SW 1271 (cell line): ENCODE measurements around the gene NRG2.

ENCODE experiments used
- DNase-seq, 2 experiments: peaks; one replicate each; lab custom pipeline; 2025; lab: John Stamatoyannopoulos, UW

The NRG2 gene

GRCh38 chr5:140010798-140011197 lies 32.3 kb downstream of the NRG2 start:
- DNase-seq = no peak

- no peak for DNase-seq
Measured at GRCh38 chr5:140007311-140007710, 35.8 kb downstream of the NRG2 start.

- DNase-seq = no peak
Measured at GRCh38 chr5:140005145-140005591, 37.9 kb downstream of the NRG2 start.

DNA sequence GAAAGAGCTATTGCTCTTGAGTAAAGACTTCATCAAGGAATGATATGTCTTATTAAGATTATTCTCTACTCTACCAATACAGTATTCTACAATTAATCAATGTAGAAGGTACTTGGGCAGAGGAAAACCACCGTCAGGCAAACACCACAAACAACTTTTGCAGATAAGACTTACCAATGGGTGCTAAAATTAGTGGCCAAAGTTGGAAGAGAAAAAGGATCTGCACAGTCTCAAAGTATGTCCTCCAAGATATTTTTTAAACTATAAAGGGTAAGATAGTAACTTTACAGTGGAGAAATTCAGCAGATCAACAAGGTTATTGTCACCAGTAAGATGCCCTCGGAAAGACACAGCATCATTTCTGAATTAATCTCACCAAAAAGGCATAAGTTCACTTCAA lies 38.9 kb downstream of the NRG2 start:
- DNase-seq = no peak

GRCh38 chr5:140003519-140003918 lies 39.6 kb downstream of the NRG2 start:
- DNase-seq = no peak

DNA sequence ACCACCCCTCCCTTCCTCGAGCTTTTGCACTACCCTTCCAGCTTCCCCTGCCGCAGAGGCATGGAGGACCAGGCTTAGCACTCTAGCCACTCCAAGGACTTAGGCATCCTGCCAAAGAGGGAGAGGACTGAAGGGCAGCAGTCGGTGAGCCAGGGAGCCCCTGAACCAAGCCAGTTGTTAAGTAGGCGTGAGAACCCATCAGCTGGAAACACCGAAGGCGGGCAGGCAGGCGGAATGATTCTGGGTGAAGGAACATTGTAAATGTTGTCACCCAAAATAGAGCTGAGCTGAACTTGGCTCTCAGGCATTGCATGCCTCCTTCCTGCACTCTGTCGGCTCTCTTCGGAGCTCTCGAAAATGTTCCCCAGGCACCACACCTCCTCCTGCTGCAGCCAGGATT lies 42.8 kb downstream of the NRG2 start:
- no peak for DNase-seq

GRCh38 chr5:139998837-139999236 lies 44.3 kb downstream of the NRG2 start:
- DNase-seq = no peak

DNA sequence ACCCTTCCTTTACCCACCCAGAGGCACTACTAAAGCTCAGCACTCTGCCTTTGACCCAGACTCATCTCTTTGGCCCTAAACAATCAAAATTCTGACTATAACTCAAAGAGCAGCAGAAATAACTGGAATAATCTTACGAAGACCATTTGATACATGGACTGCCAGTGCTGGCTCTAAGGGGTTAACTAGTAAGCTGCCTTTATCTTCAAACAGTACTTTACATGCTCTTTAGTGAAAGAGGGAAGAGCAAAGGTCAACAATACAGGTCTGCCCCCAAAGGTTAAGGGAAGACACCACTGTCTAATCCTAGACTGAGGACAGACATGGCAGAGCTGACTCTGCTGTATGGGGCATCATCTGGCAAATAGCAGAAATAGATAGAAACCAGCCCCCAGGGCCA lies 45.8 kb downstream of the NRG2 start:
- no peak for DNase-seq

GRCh38 chr5:139995929-139996328 lies 47.2 kb downstream of the NRG2 start:
- no peak for DNase-seq

GRCh38 chr5:139994234-139994633 lies 48.9 kb downstream of the NRG2 start:
- no peak for DNase-seq

GRCh38 chr5:139985733-139986132 lies 57.4 kb downstream of the NRG2 start:
- peak; percentile 97 to 98 for DNase-seq

GRCh38 chr5:139985290-139985689 lies 57.8 kb downstream of the NRG2 start:
- DNase-seq = peak in 1 of 2 experiments; percentile 83

DNA sequence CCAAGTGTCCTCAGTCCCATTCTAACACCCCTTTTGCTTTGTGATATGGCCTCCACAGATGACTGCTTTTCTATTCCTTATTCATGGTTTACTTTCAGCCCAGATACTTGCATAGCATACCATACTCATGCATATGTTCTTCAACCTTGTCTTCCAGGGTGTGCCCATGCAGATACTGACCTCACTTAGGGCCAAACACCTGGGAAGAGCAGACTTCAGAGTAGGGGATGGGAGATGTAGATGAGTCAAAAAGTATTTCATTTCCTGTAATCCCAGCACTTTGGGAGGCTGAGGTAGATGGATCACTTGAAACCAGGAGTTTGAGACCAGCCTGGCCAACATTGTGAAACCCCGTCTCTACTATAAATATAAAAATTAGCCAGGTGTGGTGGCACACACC lies 58.3 kb downstream of the NRG2 start:
- no peak for DNase-seq

DNA sequence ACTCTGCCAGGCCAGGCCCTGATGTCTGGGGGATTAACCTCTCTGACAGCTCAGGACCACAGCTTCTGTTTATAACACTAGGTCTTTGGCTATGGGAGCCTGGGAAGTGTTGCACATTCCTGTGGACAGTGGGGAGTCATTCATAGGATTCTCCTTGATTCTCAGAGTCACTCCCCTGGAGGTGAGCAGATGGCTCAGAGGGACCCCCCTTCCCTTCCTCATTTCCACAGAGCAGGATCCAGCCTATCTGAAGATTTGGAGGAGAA lies 60.2 kb downstream of the NRG2 start:
- no peak for DNase-seq

GRCh38 chr5:139982157-139982974 lies 60.7 kb downstream of the NRG2 start:
- no peak for DNase-seq

GRCh38 chr5:139980765-139981164 lies 62.3 kb downstream of the NRG2 start:
- no peak for DNase-seq

- DNase-seq = no peak
Measured at GRCh38 chr5:139979943-139980342, 63.2 kb downstream of the NRG2 start.

GRCh38 chr5:139979518-139979917 lies 63.6 kb downstream of the NRG2 start:
- DNase-seq = no peak

DNA sequence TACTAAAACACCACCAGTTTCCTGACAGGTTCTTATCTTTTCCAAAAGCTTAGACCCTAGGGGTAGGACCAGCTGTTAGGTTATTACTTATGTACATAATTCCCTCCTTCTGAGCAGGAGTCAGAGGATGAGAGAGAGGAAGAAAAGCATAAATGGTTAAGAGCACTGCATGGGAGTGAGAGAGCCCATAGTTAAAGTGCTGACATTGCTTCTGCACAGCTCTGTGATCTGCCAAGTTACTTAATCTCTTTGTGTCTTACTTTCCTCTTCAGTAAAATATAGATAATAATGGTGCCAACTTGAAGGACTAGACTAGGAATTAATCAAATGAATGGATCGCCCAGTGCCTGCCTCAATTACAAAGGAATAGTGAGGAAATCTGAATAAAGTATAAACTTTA lies 66.4 kb downstream of the NRG2 start:
- DNase-seq = no peak

DNA sequence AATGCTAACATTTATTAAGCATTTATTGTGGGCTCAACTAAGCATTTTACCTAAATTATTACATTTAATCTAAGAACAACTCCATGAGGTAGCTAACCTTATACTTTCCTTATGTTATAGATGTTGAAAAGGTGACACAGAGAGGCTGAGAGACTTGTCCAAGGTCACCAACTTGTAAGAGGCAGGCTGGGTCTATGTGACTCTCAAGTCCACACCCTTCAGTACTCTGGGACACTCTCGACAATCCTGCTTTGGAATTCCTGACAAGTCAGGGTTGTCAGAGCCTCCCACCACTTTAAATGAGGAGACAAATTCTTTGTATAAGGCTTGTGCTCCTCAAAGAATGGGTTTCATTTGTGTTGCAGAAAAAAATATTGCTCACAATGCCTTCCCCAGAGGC lies 67.2 kb downstream of the NRG2 start:
- no peak for DNase-seq

- DNase-seq = no peak
Measured at GRCh38 chr5:139975306-139975705, 67.8 kb downstream of the NRG2 start.

DNA sequence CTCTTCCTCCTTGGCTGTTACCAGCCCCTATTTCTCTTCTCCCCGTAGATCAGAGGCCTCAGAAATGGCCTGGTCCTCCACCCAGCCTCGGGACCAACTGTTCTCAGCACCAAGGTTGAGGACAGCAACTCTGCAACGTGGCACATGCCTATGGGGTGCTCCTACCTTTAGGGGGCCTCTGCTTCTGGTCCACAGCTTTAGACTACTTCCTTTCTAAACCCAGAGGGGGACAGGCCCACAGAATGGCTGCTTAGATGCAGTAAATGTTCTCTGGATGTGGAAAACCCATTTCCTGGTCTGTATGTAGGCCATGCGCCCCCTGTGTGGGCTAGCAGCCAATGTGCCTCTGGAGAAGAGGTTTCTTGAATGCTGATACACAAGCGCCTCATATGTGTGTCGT lies 68.4 kb downstream of the NRG2 start:
- no peak for DNase-seq

- DNase-seq = no peak
Measured at GRCh38 chr5:139971202-139971725, 71.8 kb downstream of the NRG2 start.

DNA sequence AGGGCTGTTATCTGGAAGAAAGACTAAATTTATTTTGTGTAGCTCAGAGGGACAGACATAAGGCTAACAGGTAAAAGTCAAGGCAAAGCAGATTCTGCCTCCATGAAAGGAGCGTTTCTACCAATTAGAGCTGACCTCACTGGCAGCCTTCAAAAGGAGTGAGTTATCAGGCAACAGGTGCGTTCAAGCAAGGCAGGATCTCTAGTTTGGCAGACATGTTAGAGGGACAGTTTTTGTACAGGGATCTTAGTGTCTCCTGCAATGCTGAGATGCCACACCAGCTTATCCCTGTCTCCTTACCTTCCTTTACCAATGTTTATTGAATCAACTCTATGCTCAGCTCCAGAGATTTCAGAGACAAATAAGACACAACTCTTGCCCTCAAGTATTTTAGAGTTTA lies 73.8 kb downstream of the NRG2 start:
- DNase-seq = no peak
